ENCODE data around the gene FREM1. TPM values are rescaled to one million over a fixed set of nuclear protein-coding genes. Genes with fewer than 3 reads are reported as not detected.

Gene FREM1
- total RNA-seq, 2 donors from 2014 or later, result not detected

DNA sequence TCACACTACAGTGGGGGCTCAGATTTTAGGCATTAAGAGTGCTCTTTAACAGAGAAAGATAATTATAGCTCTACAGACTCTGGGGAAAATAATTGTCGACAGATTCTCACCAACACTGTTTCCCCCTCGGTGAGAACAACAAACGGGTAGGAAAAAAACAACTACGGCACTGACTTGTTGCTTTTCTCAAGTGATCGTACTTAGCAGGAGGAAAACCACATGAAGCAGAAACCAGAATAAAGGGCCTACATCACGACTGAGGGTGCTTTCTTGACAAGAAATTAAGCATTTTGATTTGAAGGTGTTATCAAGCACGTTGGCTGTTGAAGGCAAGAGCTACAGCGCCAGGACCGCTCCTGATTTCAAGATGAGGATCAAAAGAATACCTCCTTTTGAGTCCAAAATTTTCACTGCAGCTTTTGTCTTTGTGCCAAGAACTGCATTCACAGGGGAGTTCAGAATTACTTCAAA lies 160.5 kb downstream of the FREM1 start:
- H3K9me3 ChIP-seq (ENCODE audit: control insufficient read depth, low read length, poor library complexity, severe bottlenecking), result no peaks in the 10 kb centered on the region
- Mint-ChIP-seq H3K4me1 (peaks cover 9% of the 10 kb centered on the region), H3K27me3 (peaks cover 57% of the 10 kb centered on the region), H3K36me3 (ENCODE audit: low read depth) (no peaks in the 10 kb centered on the region), H3K4me3 (peak overlapping the region; percentile 10), H3K27ac (no peak overlapping the region)
- ATAC-seq, result peak; percentile 67
- DNase-seq, result no peak

- no peak for ATAC-seq
- Mint-ChIP-seq H3K27me3 (peaks cover 52% of the 10 kb centered on the region), H3K27ac (no peak overlapping the region), H3K36me3 (ENCODE audit: low read depth) (no peaks in the 10 kb centered on the region), H3K4me3 (no peak overlapping the region), H3K4me1 (peaks cover 9% of the 10 kb centered on the region)
- DNase-seq, result no peak
- no peaks in the 10 kb centered on the region for H3K9me3 ChIP-seq (ENCODE audit: control insufficient read depth, low read length, poor library complexity, severe bottlenecking)
Observed at GRCh38 chr9:14748373-14748772, 161.9 kb downstream of the FREM1 start.

GRCh38 chr9:14747111-14747510 lies 163.1 kb downstream of the FREM1 start:
- H3K36me3 Mint-ChIP-seq (ENCODE audit: low read depth), result no peaks in the 10 kb centered on the region
- DNase-seq (no peak), ATAC-seq (no peak)
- peaks cover 7% of the 10 kb centered on the region for H3K4me1 Mint-ChIP-seq
- no peak overlapping the region for H3K4me3 Mint-ChIP-seq
- no peaks in the 10 kb centered on the region for H3K9me3 ChIP-seq (ENCODE audit: control insufficient read depth, low read length, poor library complexity, severe bottlenecking)
- peaks cover 42% of the 10 kb centered on the region for H3K27me3 Mint-ChIP-seq
- H3K27ac Mint-ChIP-seq, result no peak overlapping the region

- Mint-ChIP-seq H3K27ac (no peak overlapping the region), H3K4me3 (no peak overlapping the region), H3K27me3 (peaks cover 39% of the 10 kb centered on the region), H3K36me3 (ENCODE audit: low read depth) (no peaks in the 10 kb centered on the region), H3K4me1 (peaks cover 5% of the 10 kb centered on the region)
- DNase-seq (no peak), ATAC-seq (no peak)
- no peaks in the 10 kb centered on the region for H3K9me3 ChIP-seq (ENCODE audit: control insufficient read depth, low read length, poor library complexity, severe bottlenecking)
Observed at GRCh38 chr9:14746626-14747025, 163.6 kb downstream of the FREM1 start.

GRCh38 chr9:14744768-14745167 lies 165.5 kb downstream of the FREM1 start:
- ATAC-seq, result no peak
- no peaks in the 10 kb centered on the region for H3K9me3 ChIP-seq (ENCODE audit: control insufficient read depth, low read length, poor library complexity, severe bottlenecking)
- Mint-ChIP-seq H3K36me3 (ENCODE audit: low read depth) (no peaks in the 10 kb centered on the region), H3K4me3 (no peak overlapping the region), H3K27me3 (peaks cover 29% of the 10 kb centered on the region), H3K27ac (no peak overlapping the region), H3K4me1 (peaks cover 3% of the 10 kb centered on the region)
- no peak for DNase-seq

- no peaks in the 10 kb centered on the region for H3K4me1 Mint-ChIP-seq
- no peak for DNase-seq
- H3K27ac Mint-ChIP-seq, result no peak overlapping the region
- no peaks in the 10 kb centered on the region for H3K36me3 Mint-ChIP-seq (ENCODE audit: low read depth)
- no peak overlapping the region for H3K4me3 Mint-ChIP-seq
- H3K27me3 Mint-ChIP-seq, result peaks cover 30% of the 10 kb centered on the region
- no peaks in the 10 kb centered on the region for H3K9me3 ChIP-seq (ENCODE audit: control insufficient read depth, low read length, poor library complexity, severe bottlenecking)
- ATAC-seq, result no peak
Observed at GRCh38 chr9:14741369-14741768, 168.9 kb downstream of the FREM1 start.

- H3K4me1 Mint-ChIP-seq, result no peaks in the 10 kb centered on the region
- no peaks in the 10 kb centered on the region for H3K9me3 ChIP-seq (ENCODE audit: control insufficient read depth, low read length, poor library complexity, severe bottlenecking)
- ATAC-seq (no peak), DNase-seq (no peak)
- H3K27ac Mint-ChIP-seq, result no peak overlapping the region
- H3K36me3 Mint-ChIP-seq (ENCODE audit: low read depth), result no peaks in the 10 kb centered on the region
- H3K4me3 Mint-ChIP-seq, result no peak overlapping the region
- H3K27me3 Mint-ChIP-seq, result peaks cover 28% of the 10 kb centered on the region
Observed at GRCh38 chr9:14733133-14733532, 177.1 kb downstream of the FREM1 start.

- no peak overlapping the region for H3K27ac Mint-ChIP-seq
- DNase-seq (no peak), ATAC-seq (no peak)
- H3K9me3 ChIP-seq (ENCODE audit: control insufficient read depth, low read length, poor library complexity, severe bottlenecking), result no peaks in the 10 kb centered on the region
- no peaks in the 10 kb centered on the region for H3K36me3 Mint-ChIP-seq (ENCODE audit: low read depth)
- H3K4me3 Mint-ChIP-seq, result no peak overlapping the region
- no peaks in the 10 kb centered on the region for H3K4me1 Mint-ChIP-seq
- H3K27me3 Mint-ChIP-seq, result peaks cover 14% of the 10 kb centered on the region
Observed at GRCh38 chr9:14731294-14731981, 178.8 kb downstream of the FREM1 start.

GRCh38 chr9:14730461-14730898 lies 179.7 kb downstream of the FREM1 start:
- Mint-ChIP-seq H3K27me3 (peaks cover 8% of the 10 kb centered on the region), H3K36me3 (ENCODE audit: low read depth) (no peaks in the 10 kb centered on the region), H3K4me3 (no peak overlapping the region), H3K27ac (no peak overlapping the region), H3K4me1 (no peaks in the 10 kb centered on the region)
- no peaks in the 10 kb centered on the region for H3K9me3 ChIP-seq (ENCODE audit: control insufficient read depth, low read length, poor library complexity, severe bottlenecking)
- ATAC-seq (no peak), DNase-seq (no peak)

DNA sequence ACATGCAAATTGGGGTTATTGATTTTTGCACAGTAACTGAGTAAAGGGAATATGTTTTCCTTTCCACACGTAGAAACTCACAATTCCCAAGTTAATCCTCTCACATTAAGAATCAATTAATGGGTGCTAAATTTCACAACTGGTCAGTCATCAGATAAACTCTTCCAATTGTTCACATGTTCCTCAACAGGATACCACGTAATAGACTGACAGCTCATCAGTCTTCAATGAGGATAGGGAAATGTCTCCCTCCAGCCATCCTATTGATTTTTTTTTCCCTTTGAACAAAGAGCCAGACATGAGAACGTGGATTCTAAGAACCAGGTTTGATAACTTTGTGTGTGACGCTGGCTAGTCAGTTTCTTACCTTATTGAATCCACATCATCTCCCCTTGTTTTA lies 186.9 kb downstream of the FREM1 start:
- H3K9me3 ChIP-seq (ENCODE audit: control insufficient read depth, low read length, poor library complexity, severe bottlenecking), result no peaks in the 10 kb centered on the region
- peaks cover 26% of the 10 kb centered on the region for H3K27me3 Mint-ChIP-seq
- ATAC-seq, result no peak
- H3K36me3 Mint-ChIP-seq (ENCODE audit: low read depth), result no peaks in the 10 kb centered on the region
- H3K27ac Mint-ChIP-seq, result no peak overlapping the region
- no peak for DNase-seq
- no peak overlapping the region for H3K4me3 Mint-ChIP-seq
- H3K4me1 Mint-ChIP-seq, result no peaks in the 10 kb centered on the region

DNA sequence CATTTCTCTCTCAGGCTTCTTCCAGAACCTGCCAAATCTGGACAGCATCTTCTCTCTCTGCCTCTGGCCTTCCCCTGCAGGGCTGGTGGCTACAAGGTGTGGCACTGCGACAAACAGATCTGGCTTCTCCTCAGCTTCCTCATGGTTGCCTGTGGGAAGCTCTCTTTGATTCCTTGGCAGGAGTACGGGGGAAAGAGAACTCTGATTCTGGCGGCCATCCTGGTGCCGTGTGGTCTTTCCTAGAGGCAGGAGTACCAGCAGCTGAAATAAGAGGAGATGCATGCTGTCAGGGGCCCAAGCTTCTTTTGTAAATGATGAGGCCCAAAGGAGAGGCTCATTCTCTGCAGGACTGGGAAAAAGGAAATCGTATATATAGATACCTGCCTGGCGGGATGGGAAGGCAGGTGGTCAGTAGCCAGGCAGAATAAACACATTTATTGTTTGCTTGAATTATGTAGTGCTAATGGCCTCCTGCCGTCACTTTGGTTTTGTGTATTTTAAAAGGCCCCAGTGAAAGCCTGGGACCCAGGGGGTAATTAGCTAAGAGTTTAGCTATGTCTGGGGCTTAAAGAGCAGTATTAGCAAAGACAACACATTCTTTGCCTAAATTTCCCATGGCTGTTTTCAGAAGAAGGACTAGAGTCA lies 187.7 kb downstream of the FREM1 start, which contains the start of gene CER1:
TSS of gene CER1 (minus strand) at position 343 of the 645 bp plus-strand sequence. CDS start at position 282, 61 bp downstream.
- no peak for DNase-seq
- no peak for ATAC-seq
- Mint-ChIP-seq H3K4me3 (no peak within 1 kb of the TSS), H3K27ac (no peak within 1 kb of the TSS), H3K27me3 (peaks cover 26% of the 10 kb centered on the region), H3K36me3 (ENCODE audit: low read depth) (no peaks in the 10 kb centered on the region), H3K4me1 (no peaks in the 10 kb centered on the region)
- no peaks in the 10 kb centered on the region for H3K9me3 ChIP-seq (ENCODE audit: control insufficient read depth, low read length, poor library complexity, severe bottlenecking)

DNA sequence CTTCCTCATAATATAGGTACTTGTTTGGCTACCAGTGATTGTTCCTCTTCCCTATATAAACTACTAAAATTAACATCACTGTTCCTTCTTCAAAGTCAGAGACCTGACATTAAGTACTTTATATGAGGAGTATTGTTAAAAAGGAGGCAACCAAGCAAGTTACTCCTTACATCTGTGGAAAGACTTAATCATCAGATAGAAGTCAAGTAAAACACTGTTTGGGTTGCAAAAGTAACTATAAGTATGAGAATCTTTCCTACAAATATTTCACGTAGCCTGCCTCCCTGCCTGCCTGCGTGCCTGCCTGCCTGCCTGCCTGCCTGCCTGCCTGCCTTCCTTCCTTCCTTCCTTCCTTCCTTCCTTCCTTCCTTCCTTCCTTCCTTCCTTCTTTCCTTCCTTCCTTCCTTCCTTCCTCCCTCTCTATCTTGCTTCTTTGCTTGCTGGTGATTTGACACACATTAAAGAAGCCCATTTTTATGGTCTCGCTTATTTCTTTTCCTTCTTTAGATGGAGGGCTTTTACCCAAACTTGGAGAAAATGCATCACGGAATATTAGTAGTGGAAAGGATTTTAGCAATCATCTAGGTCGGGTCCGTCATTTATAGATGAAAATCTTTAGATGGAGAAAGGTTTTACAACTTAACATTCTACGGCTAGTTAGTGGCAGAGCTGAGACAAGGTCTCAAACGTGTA lies 190.9 kb downstream of the FREM1 start:
- Mint-ChIP-seq H3K36me3 (ENCODE audit: low read depth) (no peaks in the 10 kb centered on the region), H3K27ac (no peak overlapping the region), H3K27me3 (peaks cover 34% of the 10 kb centered on the region), H3K4me1 (no peaks in the 10 kb centered on the region), H3K4me3 (no peak overlapping the region)
- ATAC-seq (no peak), DNase-seq (no peak)
- H3K9me3 ChIP-seq (ENCODE audit: control insufficient read depth, low read length, poor library complexity, severe bottlenecking), result no peaks in the 10 kb centered on the region

- Mint-ChIP-seq H3K4me3 (no peak overlapping the region), H3K27ac (no peak overlapping the region), H3K27me3 (peaks cover 41% of the 10 kb centered on the region), H3K36me3 (ENCODE audit: low read depth) (no peaks in the 10 kb centered on the region), H3K4me1 (no peaks in the 10 kb centered on the region)
- DNase-seq (no peak), ATAC-seq (no peak)
- no peaks in the 10 kb centered on the region for H3K9me3 ChIP-seq (ENCODE audit: control insufficient read depth, low read length, poor library complexity, severe bottlenecking)
Observed at GRCh38 chr9:14715102-14715501, 195.1 kb downstream of the FREM1 start.
